Medulla oblongata (tissue), 1 donor: Measurements from ENCODE around the gene DDX31.

ENCODE experiments used
- DNase-seq: peaks from one replicate; pipeline ENCODE4 v3.0.0-alpha.2; 2015; ENCODE audit errors: extremely low spot score

The DDX31 gene

GRCh38 chr9:132596200-132596599, 73.6 kb downstream of the DDX31 start:
- DNase-seq = no peak

GRCh38 chr9:132595319-132595718, 74.5 kb downstream of the DDX31 start:
- no peak for DNase-seq

DNA sequence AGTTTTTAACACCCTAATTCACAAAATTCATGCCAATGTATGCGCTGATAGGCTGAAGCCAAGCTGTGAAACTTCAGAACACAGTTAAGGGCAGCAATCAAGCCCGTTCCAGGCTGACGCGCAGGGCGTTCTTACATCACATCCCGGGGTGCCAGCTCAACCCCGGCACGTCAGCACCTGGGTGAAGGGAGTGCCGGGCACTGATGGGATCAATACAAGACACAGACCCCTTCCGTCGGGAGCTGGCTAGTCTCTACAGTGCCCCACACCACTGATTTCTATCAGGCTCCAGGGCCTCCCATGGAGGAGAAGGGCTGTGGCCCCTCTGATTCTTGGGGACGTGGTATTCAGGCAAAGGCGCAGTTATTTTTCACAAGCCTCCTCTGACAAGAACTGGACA, 75.4 kb downstream of the DDX31 start:
- no peak for DNase-seq

GRCh38 chr9:132592451-132592850, 77.3 kb downstream of the DDX31 start:
- DNase-seq = no peak

- no peak for DNase-seq
Observed at GRCh38 chr9:132591751-132592314, 78.0 kb downstream of the DDX31 start.

- no peak for DNase-seq
Observed at GRCh38 chr9:132591244-132591643, 78.5 kb downstream of the DDX31 start.

DNA sequence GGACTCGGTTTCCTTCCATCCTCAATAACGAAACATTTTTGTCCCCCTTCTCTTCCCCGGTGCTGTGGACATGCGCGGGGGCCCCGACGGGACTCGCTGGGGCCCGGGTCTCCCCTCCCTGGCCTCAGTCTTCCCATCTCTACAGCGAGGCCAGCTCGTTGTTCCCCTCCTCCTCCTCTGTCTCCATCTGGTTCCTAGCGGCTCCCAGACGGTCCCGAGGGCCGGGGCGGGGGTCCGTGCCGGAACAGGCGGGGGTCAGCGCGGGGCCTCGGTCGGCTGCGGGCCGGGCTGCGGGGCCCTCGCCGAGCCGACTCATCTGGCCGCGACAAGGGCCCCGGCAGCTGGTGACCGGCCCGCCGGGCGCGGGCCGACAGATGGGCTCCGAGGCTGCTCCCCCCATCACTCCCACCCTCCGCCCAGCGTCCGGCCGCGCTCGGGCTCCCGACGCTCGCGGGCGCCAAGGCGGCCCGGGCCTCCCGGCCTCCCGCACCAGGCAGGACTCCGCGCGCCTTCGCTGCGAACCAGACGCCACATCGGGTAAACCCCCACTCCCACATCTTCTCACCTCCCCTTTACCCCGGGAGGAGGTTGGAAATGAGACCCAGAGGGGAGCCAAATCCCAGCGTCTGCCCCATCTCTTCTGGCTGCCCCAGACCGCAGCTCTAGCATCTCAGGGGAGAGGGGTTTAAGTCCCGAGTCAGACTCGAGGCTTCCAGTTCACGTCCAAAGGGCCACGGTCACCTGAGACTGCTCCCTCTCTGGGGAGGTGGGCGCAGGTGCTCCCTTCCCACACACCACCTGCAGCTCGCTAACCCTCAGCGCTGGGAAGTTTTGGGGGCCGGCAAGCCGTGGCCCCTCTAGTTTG, 79.2 kb downstream of the DDX31 start:
- no peak for DNase-seq

DNA sequence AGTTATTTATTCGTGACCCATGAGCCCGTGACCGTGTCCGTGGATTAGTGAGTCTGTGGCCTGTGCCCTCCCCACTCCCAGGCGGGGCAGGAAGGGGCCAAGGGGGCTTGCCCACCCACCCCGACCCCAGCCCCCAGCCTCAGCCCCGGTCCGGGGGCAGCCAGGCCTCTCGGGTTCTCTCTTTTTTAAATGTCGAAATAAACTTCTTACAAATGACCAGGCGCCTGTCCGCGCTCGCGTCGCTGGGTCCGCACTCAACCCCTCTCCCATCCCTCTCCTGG, 79.8 kb downstream of the DDX31 start:
- DNase-seq = no peak

DNA sequence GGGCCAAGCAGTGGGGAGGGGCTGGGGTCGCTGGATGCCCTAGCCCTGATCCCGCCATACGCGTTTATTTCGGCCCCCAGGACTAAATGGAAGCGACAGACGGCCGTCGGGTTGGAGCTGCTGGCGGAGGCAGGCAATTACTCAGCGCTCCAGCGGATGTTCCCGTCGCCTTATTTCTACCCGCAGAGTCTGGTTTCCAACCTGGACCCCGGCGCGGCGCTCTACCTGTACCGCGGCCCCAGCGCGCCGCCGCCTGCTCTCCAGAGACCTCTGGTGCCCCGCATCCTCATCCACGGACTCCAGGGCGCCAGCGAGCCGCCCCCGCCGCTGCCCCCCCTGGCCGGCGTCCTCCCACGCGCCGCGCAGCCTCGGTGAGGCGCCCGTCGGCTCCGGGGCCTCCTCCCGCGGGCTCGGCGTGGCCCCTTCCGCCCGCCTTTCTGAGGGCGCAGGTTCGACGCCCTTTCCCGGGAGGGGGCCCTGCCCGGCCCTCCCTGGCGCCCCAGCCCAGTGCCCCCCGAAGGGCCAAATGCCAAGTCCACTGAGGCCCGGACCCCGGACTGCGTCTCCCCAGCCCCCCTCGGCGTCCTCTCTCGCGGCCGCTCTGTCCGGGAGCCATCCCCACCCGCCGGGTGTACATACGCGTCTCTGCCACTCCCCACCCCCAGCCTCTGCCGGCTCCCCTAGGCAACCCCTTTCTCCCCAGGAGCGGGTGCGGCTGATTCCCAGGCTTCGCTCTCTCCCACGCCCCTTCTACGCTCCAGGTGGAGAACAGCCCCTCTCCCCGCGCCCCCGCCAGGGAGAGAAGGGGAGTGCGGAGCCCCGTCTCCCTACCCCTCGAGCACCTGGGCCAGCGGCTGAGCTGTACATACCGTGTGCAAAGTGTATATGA, 80.4 kb downstream of the DDX31 start:
- no peak for DNase-seq

GRCh38 chr9:132588501-132589147, 81.2 kb downstream of the DDX31 start:
- no peak for DNase-seq

GRCh38 chr9:132588098-132588497, 81.7 kb downstream of the DDX31 start:
- DNase-seq = no peak

GRCh38 chr9:132587592-132587955, 82.2 kb downstream of the DDX31 start:
- no peak for DNase-seq

DNA sequence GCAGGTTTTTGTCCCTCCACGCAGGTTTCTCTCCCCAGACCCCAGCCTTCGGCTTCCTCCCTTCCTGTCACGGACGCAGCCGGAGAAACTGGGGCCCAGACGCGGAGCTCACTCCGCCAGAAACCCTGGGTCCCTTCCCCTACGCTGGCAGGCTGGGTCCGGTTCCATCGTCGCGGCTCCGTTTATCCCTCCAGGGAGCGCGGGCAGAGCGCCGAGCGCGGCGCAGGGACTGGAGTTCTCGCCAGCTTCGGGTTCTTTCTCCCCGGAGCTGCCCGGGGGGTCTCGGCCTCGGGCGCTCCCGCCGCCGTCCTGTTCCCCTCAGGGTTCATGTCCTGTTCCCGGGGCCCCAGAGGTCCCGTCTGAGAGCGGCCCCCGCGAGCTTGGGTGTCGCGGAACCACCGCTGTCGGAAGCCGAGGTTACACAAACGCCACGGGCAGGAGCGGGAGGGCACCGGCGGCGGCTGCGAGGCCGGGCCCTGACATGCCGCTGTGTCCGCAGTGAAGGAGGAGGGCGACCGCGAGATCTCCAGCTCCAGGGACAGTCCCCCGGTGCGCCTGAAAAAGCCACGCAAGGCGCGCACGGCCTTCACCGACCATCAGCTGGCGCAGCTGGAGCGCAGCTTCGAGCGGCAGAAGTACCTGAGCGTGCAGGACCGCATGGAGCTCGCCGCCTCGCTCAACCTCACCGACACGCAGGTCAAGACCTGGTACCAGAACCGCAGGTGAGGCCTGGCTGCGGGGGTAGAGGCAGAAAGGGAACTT, 82.8 kb downstream of the DDX31 start:
- no peak for DNase-seq

- DNase-seq = no peak
Observed at GRCh38 chr9:132585954-132586829, 83.6 kb downstream of the DDX31 start.

DNA sequence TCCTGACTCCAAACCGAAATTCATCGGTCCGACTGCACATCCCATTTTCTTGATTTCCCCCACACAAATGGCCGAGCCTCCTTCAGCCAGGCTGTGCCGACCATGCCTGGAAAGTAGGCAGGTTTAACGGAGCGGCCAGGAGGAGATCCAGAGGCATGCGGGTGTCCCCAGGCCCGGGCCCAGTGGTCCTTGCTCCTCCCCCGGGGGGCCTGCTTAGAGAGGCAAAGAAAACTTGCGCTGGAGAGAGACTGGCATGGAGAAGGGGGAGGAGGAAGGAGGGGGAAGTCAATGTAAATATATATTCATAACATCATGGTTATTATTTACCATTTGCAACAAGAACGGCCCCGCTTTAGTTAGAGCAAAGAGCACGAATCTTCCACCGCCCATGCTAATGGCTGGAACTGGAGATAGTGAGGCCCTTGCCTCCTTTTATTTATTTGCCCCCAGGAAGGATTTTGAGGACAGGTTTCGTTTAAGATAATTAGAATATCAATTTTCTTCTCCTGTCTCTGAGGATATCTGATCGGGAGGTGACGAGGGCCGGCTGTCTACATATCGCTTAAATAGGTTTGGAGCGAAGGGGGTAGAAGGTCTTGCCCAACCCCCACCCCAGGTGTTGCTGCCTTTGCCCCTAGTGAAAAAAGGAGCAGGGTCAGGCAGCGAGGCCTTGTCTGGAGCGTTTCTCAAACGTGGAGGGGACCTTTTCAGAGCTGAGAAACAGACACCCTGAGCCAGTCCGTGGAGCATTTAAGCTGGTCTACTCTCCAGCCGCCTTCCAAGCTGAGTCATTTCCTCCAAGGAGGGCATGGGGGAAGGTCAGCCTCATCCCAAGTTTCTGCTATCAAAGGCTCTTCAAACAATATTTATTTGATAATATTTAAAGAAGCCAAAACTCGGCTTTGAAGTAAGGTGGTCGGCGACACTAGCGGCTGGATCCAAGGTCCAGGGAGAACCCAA, 84.9 kb downstream of the DDX31 start:
- DNase-seq = no peak

DNA sequence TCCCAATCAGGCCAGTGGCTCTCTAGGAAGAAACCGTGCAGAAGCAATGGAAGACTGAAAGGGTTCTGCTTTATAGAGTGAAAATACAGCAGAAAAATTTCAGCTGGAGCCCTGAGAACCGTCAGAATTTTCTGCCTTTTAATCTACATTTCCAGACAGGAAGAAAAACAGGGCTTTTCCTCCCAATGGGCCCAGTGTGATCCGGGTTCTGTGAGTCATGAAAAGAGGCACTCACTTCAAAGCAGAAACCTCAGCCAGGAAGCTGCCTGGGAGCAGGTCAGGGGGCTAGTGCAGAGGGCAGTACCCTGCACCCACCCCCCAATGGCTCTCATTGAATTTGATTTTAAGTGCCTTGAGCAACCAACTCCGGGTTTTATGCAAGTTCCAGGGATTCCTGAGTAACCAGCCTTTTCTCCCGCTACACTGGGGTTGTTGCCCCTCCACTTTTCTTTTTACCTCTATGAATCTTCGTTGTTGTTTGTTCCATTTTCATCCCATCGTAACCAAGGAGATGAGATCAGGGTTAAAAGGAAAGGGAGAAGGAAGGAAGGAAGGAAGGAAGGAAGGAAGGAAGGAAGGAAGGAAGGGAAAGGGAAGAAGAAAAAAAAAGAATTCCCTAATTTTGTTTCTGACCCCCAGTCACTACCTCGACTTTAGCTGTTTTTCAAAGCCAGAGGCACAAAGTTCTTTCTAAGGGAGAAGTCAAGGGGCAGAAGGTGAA, 86.0 kb downstream of the DDX31 start:
- no peak for DNase-seq

DNA sequence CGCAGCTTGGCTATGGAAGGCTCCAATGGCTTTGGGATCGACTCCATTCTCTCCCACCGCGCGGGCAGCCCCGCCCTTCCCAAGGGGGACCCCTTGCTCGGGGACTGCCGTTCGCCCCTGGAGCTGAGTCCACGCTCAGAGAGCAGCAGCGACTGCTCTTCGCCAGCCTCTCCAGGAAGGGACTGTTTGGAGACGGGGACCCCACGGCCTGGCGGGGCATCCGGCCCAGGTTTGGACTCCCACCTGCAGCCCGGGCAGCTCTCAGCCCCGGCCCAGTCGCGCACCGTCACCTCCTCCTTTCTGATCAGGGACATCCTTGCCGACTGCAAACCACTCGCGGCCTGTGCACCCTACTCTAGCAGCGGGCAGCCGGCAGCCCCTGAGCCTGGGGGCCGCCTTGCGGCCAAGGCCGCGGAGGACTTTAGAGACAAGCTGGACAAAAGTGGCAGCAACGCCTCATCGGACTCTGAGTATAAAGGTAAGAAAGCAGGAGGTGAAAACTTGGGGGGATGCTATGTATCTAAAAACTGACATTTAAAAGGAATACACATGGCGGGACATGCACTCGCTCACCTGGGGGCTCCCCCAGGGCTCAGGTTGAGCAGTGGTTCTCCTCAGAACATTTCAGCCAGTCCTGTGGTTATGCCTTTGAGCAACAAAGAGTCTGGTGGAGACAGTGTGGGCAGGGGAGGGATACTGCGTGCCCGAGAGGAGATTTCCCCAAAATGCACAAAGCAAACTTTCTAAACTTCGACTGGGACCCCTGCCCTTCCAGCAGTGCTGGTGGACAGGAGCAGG, 86.8 kb downstream of the DDX31 start:
- DNase-seq = no peak

- no peak for DNase-seq
Observed at GRCh38 chr9:132582276-132582785, 87.5 kb downstream of the DDX31 start, which contains the start of gene BARHL1. Gene BARHL1 (plus strand): TSS chr9:132582606. CDS start chr9:132582798, 192 bp downstream.
